Measurements from ENCODE around the gene APBB2.

Gene APBB2

DNA sequence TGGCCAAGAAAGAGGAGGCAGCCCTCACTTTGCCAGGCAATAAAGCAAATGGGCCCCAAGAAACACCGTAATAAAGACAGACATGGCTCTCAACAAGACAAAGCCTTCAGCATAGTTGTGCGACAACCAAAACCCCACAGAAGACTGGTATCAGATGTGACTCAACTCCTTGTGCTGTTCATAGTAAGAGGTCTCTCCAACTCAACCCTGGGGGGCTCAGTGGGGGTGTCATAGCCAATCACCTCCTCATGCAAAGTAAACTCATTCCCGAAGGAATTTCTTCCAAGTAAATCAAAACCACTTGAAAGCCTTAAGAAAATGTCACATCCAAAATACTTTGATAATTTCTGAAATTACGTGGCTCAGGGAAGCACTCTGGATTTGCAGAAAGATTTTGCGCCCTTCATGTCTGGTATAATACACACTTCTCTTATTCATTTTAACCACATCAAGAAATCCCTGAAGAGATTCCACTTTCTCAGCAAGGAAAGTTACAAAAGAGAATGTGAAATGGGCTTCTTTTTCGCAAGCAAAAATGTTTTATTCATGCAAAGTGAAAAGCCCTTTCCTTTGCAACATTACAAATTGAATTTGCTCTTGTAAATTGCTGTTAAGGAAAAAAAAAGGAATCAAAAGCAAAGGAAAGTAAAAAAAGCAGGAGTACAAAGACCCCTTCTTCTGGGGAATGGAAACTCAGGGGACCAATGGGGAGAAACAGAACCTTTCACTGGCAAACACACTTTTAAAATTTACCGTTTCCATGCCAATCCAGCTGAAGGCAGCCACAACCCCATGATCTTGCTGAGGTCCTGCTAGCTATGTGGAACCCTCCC lies 327.2 kb downstream of the APBB2 start:
- H3K4me3 ChIP-seq (ENCODE audit: low read length) = no peak overlapping the region
- TF ChIP-seq, protein P1, sequence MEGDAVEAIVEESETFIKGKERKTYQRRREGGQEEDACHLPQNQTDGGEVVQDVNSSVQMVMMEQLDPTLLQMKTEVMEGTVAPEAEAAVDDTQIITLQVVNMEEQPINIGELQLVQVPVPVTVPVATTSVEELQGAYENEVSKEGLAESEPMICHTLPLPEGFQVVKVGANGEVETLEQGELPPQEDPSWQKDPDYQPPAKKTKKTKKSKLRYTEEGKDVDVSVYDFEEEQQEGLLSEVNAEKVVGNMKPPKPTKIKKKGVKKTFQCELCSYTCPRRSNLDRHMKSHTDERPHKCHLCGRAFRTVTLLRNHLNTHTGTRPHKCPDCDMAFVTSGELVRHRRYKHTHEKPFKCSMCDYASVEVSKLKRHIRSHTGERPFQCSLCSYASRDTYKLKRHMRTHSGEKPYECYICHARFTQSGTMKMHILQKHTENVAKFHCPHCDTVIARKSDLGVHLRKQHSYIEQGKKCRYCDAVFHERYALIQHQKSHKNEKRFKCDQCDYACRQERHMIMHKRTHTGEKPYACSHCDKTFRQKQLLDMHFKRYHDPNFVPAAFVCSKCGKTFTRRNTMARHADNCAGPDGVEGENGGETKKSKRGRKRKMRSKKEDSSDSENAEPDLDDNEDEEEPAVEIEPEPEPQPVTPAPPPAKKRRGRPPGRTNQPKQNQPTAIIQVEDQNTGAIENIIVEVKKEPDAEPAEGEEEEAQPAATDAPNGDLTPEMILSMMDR (conservative IDR thresholded peaks at IDR 0.05; ENCODE audit: low read depth, low read length) = no peak
- no peak for DNase-seq (ENCODE audit: low read depth)

DNA sequence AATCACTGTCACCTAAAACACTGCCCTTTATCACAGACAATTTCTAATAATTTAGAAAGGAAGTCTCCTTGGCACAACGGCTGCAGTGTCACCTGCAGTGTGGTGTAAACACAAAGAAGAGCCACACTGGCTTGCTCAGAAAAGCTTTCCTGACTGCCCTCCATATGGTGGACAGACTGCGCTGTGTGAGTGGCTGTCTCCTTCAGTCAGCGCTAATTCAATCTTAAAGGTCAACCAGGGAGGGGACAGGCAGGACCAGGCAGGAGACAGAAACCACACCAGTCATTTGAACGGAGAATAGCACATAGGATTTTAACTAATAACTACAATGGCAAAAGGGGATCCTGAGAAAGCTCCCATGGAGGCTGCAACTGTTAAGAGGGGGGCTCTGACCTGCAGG lies 332.5 kb downstream of the APBB2 start:
- no peak for DNase-seq (ENCODE audit: low read depth)
- TF ChIP-seq, protein P1 (conservative IDR thresholded peaks at IDR 0.05; ENCODE audit: low read depth, low read length) = no peak
- H3K4me3 ChIP-seq (ENCODE audit: low read length) = no peak overlapping the region

DNA sequence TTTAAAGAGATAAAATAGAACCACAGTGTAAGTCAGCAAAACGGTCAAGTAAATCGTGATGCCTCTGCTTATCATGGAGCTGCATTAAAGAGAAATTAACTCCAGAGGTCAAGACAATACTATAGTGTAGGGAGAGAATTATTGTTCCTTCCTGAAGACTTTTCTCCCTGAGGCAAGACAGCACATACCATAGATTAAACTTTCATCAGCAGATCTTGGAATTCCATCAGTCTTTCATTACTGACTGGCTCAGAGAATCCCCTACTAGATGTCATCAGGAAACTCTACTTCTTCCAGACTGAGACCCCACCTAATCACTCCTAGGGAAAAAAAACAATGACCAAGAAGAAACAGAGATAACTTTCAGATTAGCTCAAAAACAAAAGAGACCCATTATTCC lies 333.2 kb downstream of the APBB2 start:
- TF ChIP-seq, protein P1 (conservative IDR thresholded peaks at IDR 0.05; ENCODE audit: low read depth, low read length) = no peak
- DNase-seq (ENCODE audit: low read depth) = no peak
- H3K4me3 ChIP-seq (ENCODE audit: low read length) = no peak overlapping the region

DNA sequence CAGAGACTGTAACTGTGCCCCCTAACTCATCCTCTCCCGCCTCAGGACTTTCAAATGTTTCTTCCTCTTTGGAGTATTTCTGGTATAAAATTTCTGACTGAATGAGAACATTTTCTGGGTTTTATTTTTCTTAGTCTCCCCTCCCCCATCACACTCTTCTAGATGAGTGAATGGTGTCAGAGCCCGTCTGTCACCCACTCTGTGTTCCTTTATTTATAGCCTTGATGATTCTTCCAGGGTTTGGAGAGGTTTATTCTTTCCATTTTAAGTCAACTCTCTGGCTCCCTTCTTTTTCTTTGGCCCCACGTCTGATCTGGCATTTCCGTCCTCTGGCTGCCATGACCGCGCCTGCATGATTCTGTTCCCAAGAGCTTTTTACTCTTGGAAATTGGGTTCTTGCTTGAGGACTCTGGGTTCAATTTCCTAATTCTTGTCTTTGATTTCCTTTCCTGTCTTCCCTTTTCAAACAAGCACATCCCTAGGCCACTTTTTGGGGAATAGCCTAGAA lies 335.7 kb downstream of the APBB2 start:
- no peak for DNase-seq (ENCODE audit: low read depth)

DNA sequence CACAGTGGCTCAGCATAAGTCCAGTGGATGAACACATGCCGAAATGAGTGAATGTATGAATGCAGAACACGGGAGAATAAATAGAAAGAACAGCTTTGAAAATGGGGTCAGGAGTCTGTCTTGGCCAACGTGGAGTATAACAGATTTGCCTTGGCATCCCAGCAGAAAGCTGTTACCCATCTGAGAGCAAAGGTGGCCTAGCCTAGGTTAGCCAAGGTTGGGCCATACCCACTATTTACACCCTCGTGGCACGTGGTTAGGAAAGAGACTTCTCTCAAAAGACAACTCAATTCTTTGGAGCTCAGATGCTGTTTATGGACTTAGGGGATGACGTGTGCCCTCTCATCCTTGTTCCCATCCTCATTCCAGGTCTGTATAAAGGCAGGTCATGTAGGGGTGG lies 337.3 kb downstream of the APBB2 start:
- no peak for DNase-seq (ENCODE audit: low read depth)

More for the DNA sequence above, 335.7 kb downstream of the APBB2 start:
- TF ChIP-seq, protein P1 (conservative IDR thresholded peaks at IDR 0.05; ENCODE audit: low read depth, low read length) = no peak
- no peak overlapping the region for H3K4me3 ChIP-seq (ENCODE audit: low read length)

DNA sequence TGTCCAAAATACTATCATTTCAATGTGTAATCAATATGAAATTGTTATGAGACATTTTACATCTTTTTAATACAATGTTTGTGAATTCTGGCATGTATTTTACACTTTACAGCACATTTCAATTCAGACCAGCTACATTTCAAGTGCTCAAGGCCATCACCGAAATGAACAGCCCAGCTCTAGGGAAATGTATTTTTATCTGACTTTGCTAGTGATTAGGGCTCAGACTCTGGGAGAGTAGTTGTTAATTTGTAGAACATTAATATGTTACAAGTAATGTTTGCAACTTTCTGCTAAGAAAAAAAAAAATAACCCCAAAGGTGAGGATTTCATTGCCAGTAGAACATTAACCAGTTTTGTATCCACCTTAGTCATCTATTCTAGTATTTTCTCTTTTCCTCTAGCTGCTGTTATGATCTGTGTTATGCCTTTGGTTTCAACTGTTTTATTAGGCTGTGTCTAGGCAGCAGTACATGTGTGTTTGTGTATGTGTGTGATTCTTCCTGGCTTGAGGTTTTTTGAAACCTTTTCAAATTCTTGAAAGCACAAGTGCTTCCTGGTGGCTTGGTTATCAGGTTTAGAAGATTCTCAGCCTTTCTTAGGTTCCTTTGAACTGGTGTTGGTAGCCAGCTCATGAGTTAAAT lies 338.7 kb downstream of the APBB2 start:
- no peak overlapping the region for H3K4me3 ChIP-seq (ENCODE audit: low read length)

More for the DNA sequence above, 337.3 kb downstream of the APBB2 start:
- TF ChIP-seq, protein P1 (conservative IDR thresholded peaks at IDR 0.05; ENCODE audit: low read depth, low read length) = no peak
- H3K4me3 ChIP-seq (ENCODE audit: low read length) = no peak overlapping the region

More for the DNA sequence above, 338.7 kb downstream of the APBB2 start:
- DNase-seq (ENCODE audit: low read depth) = no peak
- TF ChIP-seq, protein P1 (conservative IDR thresholded peaks at IDR 0.05; ENCODE audit: low read depth, low read length) = no peak

Measured in retinal pigment epithelial cell (primary cell).